Heart left ventricle (tissue), 16 donors: ENCODE results near the gene JCHAIN. TPM values are rescaled to one million over a fixed set of nuclear protein-coding genes. Genes with fewer than 3 reads are reported as not detected.

ENCODE experiments used
- ATAC-seq, 4 donors: fragments of 200-7000 bp; cut with Tn5 transposase; one replicate each; pipeline ENCODE4 v1.9.1; 2020 to 2022; ENCODE audit warnings: moderate library complexity in 4 of 4, mild to moderate bottlenecking in 3 of 4, moderate number of reproducible peaks in 1 of 4
- DNase-seq, 5 donors: peaks; one replicate each; pipeline ENCODE4 v3.0.0-alpha.2; 2020
- H3K27ac ChIP-seq, 12 donors: fragments of 200-600 bp; sonication (generic) in 4 of 12; one replicate each; pipeline versions ENCODE4 v1.5.0 to v1.8.0; 2016 to 2022; ENCODE audit warnings: mild to moderate bottlenecking in 2 of 12
- H3K27me3 ChIP-seq, 9 donors: fragments of 200-600 bp; sonication (generic) in 2 of 9; one replicate each; pipeline versions ENCODE4 v1.5.1 to v1.8.0; 2016 to 2022; ENCODE audit warnings: mild to moderate bottlenecking in 3 of 9
- H3K36me3 ChIP-seq, 9 donors: fragments of 200-600 bp; sonication (generic) in 2 of 9; one replicate each; pipeline versions ENCODE4 v1.5.0 to v1.8.0; 2018 to 2022; ENCODE audit warnings: mild to moderate bottlenecking in 2 of 9
- H3K4me1 ChIP-seq, 12 donors: fragments of 200-600 bp; sonication (generic) in 4 of 12; one replicate each; pipeline versions ENCODE4 v1.5.0 to v1.8.0; 2016 to 2022; ENCODE audit warnings: mild to moderate bottlenecking in 3 of 12
- H3K4me3 ChIP-seq, 12 donors: fragments of 200-600 bp; sonication (generic) in 4 of 12; one replicate each; pipeline versions ENCODE4 v1.5.0 to v1.8.0; 2017 to 2022; ENCODE audit warnings: mild to moderate bottlenecking in 9 of 12, moderate library complexity in 4 of 12
- H3K9me3 ChIP-seq, 12 donors: fragments of 200-600 bp; sonication (generic) in 4 of 12; one replicate each; pipeline versions ENCODE4 v1.5.0 to v1.8.0; 2016 to 2022; ENCODE audit warnings: mild to moderate bottlenecking in 1 of 12
- POLR2A ChIP-seq, 2 donors: fragments of 450-650 bp; IDR thresholded peaks; one replicate each; pipeline ENCODE4 v1.6.1; 2017; ENCODE audit warnings: antibody characterized with exemption in 2 of 2, mild to moderate bottlenecking in 2 of 2, moderate library complexity in 2 of 2
- WGBS, 4 donors: extraction: QIAGEN DNeasy Blood & Tissue Kit in 2 of 4; methylation state at CpG; one replicate each; pipeline versions ENCODE4 v1.1.5 to v1.1.7; 2013 to 2018; 5-methylcytosine and 5-hydroxymethylcytosine counted together
- intact Hi-C, 10 donors: fragments of 100-400 bp; cut with DNase I; formaldehyde crosslinking; loops; one replicate each; pipeline versions ENCODE4 v1.11.1 to v1.14.2; 2022
- long read RNA-seq, 3 donors: library from polyadenylated mRNA; unstranded; transcript quantifications; one replicate each; pipeline ENCODE4 v2.0.0, GENCODE V29; 2020 to 2021
- polyA plus RNA-seq, 2 donors: library from polyadenylated mRNA; stranded (reverse); fragments of 200-250 nt; gene quantifications; one replicate each; pipeline ENCODE4 v1.2.3, GENCODE V29; 2013
- total RNA-seq, 9 donors: library from RNA; depleted of rRNA in 2 of 9; stranded (reverse); fragments of >200 nt in 2 of 9; fragmentation: NEBNext Ultra II Directional in 3 of 9; extraction: Animal tissue kit (Norgen Biotek cat#: 25700) in 3 of 9; gene quantifications; one replicate each; pipeline versions ENCODE4 v1.1.0 to v1.2.4, GENCODE V29; 2016 to 2023
- TF ChIP-seq, protein P1 (sequence below), 12 donors: fragments of 200-600 bp; sonication (generic) in 4 of 12; IDR thresholded peaks; one replicate each; pipeline versions ENCODE4 v1.5.0 to v1.8.0; 2018 to 2022; ENCODE audit warnings: antibody characterized with exemption in 12 of 12, mild to moderate bottlenecking in 5 of 12
- donor health status: ischemic (EF 13 %, LVEDD 7.1; RV severe dilation, severe dysfunction).
- donor health status: healthy with polysubstance abuse.
- donor health status: DM: no; HTN: yes; CAD: no.
- donor health status: DM: no; HTN: no; CAD: no.
- donor health status: ischemic (EF 25% LVEDD 6.9; RV normal size, moderate dysfunction).
- donor health status: ischemic (EF 25% LVEDD 5.7; RV mildly dilated, moderate dysfunction).
- donor health status: healthy.
- donor health status: DM: yes; HTN: yes; CAD: no.
- donor health status: ischemic (EF 35%, LVEDD 5.7; RV mildly dilated, moderate dysfunction).
- donor health status: nonischemic (EF 11% LVEDD 7.7; RV severe dilation, severe dysfunction).
- donor health status: DM: yes; HTN: yes; CAD: no.
- donor health status: PGD.
- donor health status: ischemic (EF 29% LVEDD 5.4; RV normal size, mild dysfunction).
- donor health status: nonischemic (EF 23%, LVEDD 6.1; RV moderate dilation, normal function).

JCHAIN gene
- 10 to 100 TPM in 1 of 9 donors, 1 to 10 TPM in 4, under 1 TPM in 2, not detected in 2; 0.19 to 40.0 (median 5.0) TPM for total RNA-seq
- under 1 TPM; 0.76 to 0.85 TPM for polyA plus RNA-seq
- long read RNA-seq, donor 1, partial matches to known transcripts = 0 of 2 reads
- long read RNA-seq, donor 1, other reads (novel, unspliced or antisense) = 0 of 2 reads
- long read RNA-seq, donor 2 = 0 reads
- long read RNA-seq, donor 3, partial matches to known transcripts = 0 of 2 reads
- long read RNA-seq, donor 3, other reads (novel, unspliced or antisense) = 0 of 2 reads

DNA sequence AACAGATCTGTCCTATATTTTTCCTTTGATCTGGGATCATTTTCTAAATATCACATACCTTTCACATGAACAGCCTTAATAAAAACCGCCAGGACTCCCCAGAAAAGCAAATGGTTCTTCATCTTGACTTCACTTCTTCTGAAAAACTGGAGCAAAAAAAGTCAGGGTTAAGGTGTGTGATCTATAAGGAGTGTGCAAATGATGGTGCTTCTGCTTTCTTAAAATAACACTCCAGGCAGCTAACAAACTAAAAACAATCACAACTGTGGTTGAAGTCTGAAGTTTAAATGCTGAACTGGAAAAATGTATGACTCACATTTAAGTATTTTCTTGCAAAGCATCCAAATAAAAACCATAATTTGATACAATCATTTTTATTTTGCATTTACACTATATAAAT lies at the start of gene JCHAIN:
Gene JCHAIN (minus strand): TSS at position 140 of the 400 bp plus-strand sequence. CDS start 18 bp downstream, at position 122.
- Histone ChIP-seq H3K27me3 (no peaks in the 10 kb centered on the region), H3K4me1 (peaks cover 0 to 5% (median 0%) of the 10 kb centered on the region in 12 donors), H3K4me3 (no peak within 1 kb of the TSS), H3K36me3 (no peaks in the 10 kb centered on the region), H3K9me3 (no peaks in the 10 kb centered on the region), H3K27ac (no peak within 1 kb of the TSS)
- intact Hi-C loops = no loop called here
- no peak for TF ChIP-seq POLR2A (IDR thresholded peaks at IDR 0.05)
- DNase-seq (no peak), ATAC-seq (no peak)
- WGBS, 4 donors = 79 to 89% (median 83%) methylated on average over 1 of the region's 1 CpG

DNA sequence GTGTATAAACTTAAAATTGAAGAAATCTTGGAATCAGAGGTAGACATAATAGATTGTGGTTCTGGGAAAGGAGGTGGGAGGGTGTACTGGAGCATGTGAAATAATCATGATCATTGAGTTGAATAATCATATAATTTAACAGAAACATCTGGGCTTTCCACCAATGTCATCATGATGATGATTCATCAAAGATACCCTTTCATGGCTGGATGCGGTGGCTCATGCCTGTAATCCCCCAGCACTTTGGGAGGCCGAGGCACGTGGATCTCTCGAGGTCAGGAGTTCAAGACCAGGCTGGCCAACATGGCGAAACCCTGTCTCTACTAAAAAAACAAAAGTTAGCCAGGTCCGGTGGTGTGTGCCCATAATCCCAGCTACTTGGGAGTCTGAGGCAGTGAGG lies 48.8 kb upstream of the JCHAIN start:
- H3K27ac ChIP-seq = peak overlapping the region in 1 of 12 donors; percentile 69
- H3K4me3 ChIP-seq = no peak overlapping the region
- H3K9me3 ChIP-seq = no peaks in the 10 kb centered on the region
- no peak for TF ChIP-seq POLR2A (IDR thresholded peaks at IDR 0.05)
- TF ChIP-seq, protein P1, sequence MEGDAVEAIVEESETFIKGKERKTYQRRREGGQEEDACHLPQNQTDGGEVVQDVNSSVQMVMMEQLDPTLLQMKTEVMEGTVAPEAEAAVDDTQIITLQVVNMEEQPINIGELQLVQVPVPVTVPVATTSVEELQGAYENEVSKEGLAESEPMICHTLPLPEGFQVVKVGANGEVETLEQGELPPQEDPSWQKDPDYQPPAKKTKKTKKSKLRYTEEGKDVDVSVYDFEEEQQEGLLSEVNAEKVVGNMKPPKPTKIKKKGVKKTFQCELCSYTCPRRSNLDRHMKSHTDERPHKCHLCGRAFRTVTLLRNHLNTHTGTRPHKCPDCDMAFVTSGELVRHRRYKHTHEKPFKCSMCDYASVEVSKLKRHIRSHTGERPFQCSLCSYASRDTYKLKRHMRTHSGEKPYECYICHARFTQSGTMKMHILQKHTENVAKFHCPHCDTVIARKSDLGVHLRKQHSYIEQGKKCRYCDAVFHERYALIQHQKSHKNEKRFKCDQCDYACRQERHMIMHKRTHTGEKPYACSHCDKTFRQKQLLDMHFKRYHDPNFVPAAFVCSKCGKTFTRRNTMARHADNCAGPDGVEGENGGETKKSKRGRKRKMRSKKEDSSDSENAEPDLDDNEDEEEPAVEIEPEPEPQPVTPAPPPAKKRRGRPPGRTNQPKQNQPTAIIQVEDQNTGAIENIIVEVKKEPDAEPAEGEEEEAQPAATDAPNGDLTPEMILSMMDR (IDR thresholded peaks at IDR 0.05) = no peak
- H3K36me3 ChIP-seq = no peaks in the 10 kb centered on the region
- intact Hi-C loops = loop anchor here in 1 of 10 donors (10.0 kb wide), 1 partner anchor 120 kb away; the partner anchor contains the start of gene GRSF1
- peaks cover 0 to 49% (median 6%) of the 10 kb centered on the region in 12 donors for H3K4me1 ChIP-seq
- ATAC-seq (no peak), DNase-seq (no peak)
- WGBS, 4 donors = 83 to 99% (median 92%) methylated on average over 6 of the region's 6 CpGs
- no peaks in the 10 kb centered on the region for H3K27me3 ChIP-seq

DNA sequence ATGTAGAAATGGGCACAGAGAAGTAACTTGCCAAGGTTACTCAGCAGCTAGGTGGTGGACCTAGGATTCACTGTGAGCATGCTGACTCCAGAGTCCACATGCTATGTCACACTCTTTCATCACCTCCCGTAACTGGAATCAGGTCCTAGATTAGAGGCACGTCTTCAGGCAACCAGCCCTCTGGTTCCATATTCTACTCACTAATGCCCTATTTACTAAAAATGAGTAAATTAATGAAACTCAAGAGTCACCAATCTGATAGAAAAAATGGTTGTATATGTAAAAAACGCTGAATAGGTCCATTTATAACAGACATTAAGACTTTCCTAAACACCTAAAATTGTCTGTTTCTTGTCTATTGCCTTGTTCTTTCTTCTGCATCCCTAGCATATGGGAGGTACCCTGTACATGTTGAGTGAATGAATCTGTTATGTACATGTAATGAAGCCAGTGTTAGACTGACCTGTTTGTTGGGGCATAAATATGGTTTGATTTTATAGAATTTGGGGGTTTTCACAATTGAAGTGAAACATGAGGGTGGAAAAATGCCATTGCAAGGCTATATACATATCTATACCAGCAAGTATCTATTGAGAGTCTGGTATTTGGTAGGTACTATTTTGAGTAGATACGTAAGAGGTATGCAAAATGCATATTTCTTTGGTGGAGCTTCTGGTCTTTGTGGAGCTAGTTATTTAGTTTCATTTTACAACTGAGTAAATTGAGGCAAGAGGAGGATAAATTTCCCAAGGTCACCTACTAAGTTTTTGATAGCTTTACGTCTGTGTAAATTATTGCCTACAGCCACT lies 48.0 kb upstream of the JCHAIN start:
- H3K4me1 ChIP-seq = peaks cover 0 to 49% (median 6%) of the 10 kb centered on the region in 12 donors
- H3K9me3 ChIP-seq = no peaks in the 10 kb centered on the region
- 71 to 74% (median 72%) methylated on average over 5 of the region's 5 CpGs for WGBS, 4 donors
- H3K4me3 ChIP-seq = no peak overlapping the region
- no peak for TF ChIP-seq POLR2A (IDR thresholded peaks at IDR 0.05)
- TF ChIP-seq, protein P1 (IDR thresholded peaks at IDR 0.05) = no peak
- H3K27ac ChIP-seq = peak overlapping the region in 1 of 12 donors; percentile 71
- peak in 2 of 4 donors; percentile 74 to 75 for ATAC-seq
- no peak for DNase-seq
- H3K27me3 ChIP-seq = no peaks in the 10 kb centered on the region
- H3K36me3 ChIP-seq = no peaks in the 10 kb centered on the region
- intact Hi-C loops = loop anchor here in 1 of 10 donors (10.0 kb wide), 1 partner anchor 121 kb away; the partner anchor contains the start of gene GRSF1

DNA sequence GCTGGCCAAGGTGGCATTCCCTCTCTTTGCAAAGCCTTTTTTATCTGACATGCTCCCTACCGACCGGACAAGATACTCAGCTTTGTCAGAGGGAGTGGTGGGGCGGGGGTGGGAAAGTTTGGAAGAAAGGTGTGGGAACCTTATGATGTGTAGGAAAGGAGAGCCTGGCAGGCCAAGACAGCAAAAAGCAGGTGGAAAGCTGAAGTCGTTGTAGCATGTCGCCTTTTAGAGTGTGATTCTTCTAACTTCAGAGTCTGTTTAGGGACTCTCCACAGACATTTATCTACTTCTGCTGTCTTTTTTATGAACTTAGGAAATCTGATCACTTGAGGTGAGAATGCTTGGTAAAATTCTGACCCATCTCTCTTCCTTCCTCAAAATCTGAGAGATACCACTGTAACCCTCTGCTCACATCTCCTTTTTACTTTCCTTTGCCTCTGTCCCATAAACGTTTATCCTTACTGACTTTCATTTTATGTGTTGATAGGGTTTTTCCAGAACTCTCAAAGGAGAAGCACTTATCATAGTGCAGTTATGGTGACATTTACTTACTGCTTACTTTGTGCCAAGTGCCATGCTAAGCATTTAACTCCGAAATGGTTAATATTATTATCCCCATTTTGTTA lies 47.3 kb upstream of the JCHAIN start:
- TF ChIP-seq, protein P1 (IDR thresholded peaks at IDR 0.05) = no peak
- no peak for TF ChIP-seq POLR2A (IDR thresholded peaks at IDR 0.05)
- H3K4me3 ChIP-seq = no peak overlapping the region
- peaks cover 0 to 49% (median 6%) of the 10 kb centered on the region in 12 donors for H3K4me1 ChIP-seq
- 63 to 71% (median 65%) methylated on average over 7 of the region's 7 CpGs for WGBS, 4 donors
- H3K36me3 ChIP-seq = no peaks in the 10 kb centered on the region
- no peaks in the 10 kb centered on the region for H3K9me3 ChIP-seq
- ATAC-seq = no peak
- intact Hi-C loops = loop anchor here in 1 of 10 donors (10.0 kb wide), 1 partner anchor 121 kb away; the partner anchor contains the start of gene GRSF1
- no peak for DNase-seq
- H3K27me3 ChIP-seq = no peaks in the 10 kb centered on the region
- H3K27ac ChIP-seq = peak overlapping the region in 1 of 12 donors; percentile 71
